ENCODE results near the gene DUSP15.
A peak's percentile ranks its signal among the peaks of the same experiment; 100 is the strongest.

Gene DUSP15

GRCh38 chr20:31823360-31824124, 46.8 kb downstream of the DUSP15 start:
- no peak for DNase-seq (ENCODE audit: low spot score)
- TF ChIP-seq CTCF (IDR thresholded peaks at IDR 0.05; ENCODE audit: extremely low read depth, insufficient read depth, missing control alignments), result no peak
- in situ Hi-C loops (cut with MboI; ENCODE audit: low pct_unique_long_range_greater_than_20kb, low sequenced_read_pairs, unreplicated experiment), result no loop called here

GRCh38 chr20:31822421-31823330, 47.7 kb downstream of the DUSP15 start:
- TF ChIP-seq CTCF (IDR thresholded peaks at IDR 0.05; ENCODE audit: extremely low read depth, insufficient read depth, missing control alignments), result peak; percentile 97
- in situ Hi-C loops (cut with MboI; ENCODE audit: low pct_unique_long_range_greater_than_20kb, low sequenced_read_pairs, unreplicated experiment), result no loop called here
- peak; percentile 94 for DNase-seq (ENCODE audit: low spot score)

- TF ChIP-seq CTCF (IDR thresholded peaks at IDR 0.05; ENCODE audit: extremely low read depth, insufficient read depth, missing control alignments), result no peak
- no peak for DNase-seq (ENCODE audit: low spot score)
- in situ Hi-C loops (cut with MboI; ENCODE audit: low pct_unique_long_range_greater_than_20kb, low sequenced_read_pairs, unreplicated experiment), result no loop called here
Measured at GRCh38 chr20:31821427-31821826, 48.9 kb downstream of the DUSP15 start.

GRCh38 chr20:31820228-31820627, 50.1 kb downstream of the DUSP15 start:
- no peak for DNase-seq (ENCODE audit: low spot score)
- no peak for TF ChIP-seq CTCF (IDR thresholded peaks at IDR 0.05; ENCODE audit: extremely low read depth, insufficient read depth, missing control alignments)
- in situ Hi-C loops (cut with MboI; ENCODE audit: low pct_unique_long_range_greater_than_20kb, low sequenced_read_pairs, unreplicated experiment), result no loop called here

- DNase-seq (ENCODE audit: low spot score), result no peak
- no peak for TF ChIP-seq CTCF (IDR thresholded peaks at IDR 0.05; ENCODE audit: extremely low read depth, insufficient read depth, missing control alignments)
- in situ Hi-C loops (cut with MboI; ENCODE audit: low pct_unique_long_range_greater_than_20kb, low sequenced_read_pairs, unreplicated experiment), result no loop called here
Measured at GRCh38 chr20:31819083-31819784, 51.1 kb downstream of the DUSP15 start, which contains the start of gene MYLK2. Gene MYLK2 (plus strand): TSS chr20:31819356. CDS start chr20:31819581, 225 bp downstream.

GRCh38 chr20:31818376-31818908, 51.9 kb downstream of the DUSP15 start:
- DNase-seq (ENCODE audit: low spot score), result no peak
- in situ Hi-C loops (cut with MboI; ENCODE audit: low pct_unique_long_range_greater_than_20kb, low sequenced_read_pairs, unreplicated experiment), result no loop called here

More at GRCh38 chr20:31818376-31818908, 51.9 kb downstream of the DUSP15 start:
- TF ChIP-seq CTCF (IDR thresholded peaks at IDR 0.05; ENCODE audit: extremely low read depth, insufficient read depth, missing control alignments), result no peak

Data from GM13977 (cell line).